ENCODE data around the gene BCOR. TPM values are rescaled to one million over a fixed set of nuclear protein-coding genes. Genes with fewer than 3 reads are reported as not detected.

BCOR gene
- total and polyA plus RNA-seq, 9 of the 15 experiments (the other 6 are each of a cell fraction or from before 2014, with no cell fraction given): 27.5 to 113 (median 37.6) TPM

- TF ChIP-seq, protein P1, sequence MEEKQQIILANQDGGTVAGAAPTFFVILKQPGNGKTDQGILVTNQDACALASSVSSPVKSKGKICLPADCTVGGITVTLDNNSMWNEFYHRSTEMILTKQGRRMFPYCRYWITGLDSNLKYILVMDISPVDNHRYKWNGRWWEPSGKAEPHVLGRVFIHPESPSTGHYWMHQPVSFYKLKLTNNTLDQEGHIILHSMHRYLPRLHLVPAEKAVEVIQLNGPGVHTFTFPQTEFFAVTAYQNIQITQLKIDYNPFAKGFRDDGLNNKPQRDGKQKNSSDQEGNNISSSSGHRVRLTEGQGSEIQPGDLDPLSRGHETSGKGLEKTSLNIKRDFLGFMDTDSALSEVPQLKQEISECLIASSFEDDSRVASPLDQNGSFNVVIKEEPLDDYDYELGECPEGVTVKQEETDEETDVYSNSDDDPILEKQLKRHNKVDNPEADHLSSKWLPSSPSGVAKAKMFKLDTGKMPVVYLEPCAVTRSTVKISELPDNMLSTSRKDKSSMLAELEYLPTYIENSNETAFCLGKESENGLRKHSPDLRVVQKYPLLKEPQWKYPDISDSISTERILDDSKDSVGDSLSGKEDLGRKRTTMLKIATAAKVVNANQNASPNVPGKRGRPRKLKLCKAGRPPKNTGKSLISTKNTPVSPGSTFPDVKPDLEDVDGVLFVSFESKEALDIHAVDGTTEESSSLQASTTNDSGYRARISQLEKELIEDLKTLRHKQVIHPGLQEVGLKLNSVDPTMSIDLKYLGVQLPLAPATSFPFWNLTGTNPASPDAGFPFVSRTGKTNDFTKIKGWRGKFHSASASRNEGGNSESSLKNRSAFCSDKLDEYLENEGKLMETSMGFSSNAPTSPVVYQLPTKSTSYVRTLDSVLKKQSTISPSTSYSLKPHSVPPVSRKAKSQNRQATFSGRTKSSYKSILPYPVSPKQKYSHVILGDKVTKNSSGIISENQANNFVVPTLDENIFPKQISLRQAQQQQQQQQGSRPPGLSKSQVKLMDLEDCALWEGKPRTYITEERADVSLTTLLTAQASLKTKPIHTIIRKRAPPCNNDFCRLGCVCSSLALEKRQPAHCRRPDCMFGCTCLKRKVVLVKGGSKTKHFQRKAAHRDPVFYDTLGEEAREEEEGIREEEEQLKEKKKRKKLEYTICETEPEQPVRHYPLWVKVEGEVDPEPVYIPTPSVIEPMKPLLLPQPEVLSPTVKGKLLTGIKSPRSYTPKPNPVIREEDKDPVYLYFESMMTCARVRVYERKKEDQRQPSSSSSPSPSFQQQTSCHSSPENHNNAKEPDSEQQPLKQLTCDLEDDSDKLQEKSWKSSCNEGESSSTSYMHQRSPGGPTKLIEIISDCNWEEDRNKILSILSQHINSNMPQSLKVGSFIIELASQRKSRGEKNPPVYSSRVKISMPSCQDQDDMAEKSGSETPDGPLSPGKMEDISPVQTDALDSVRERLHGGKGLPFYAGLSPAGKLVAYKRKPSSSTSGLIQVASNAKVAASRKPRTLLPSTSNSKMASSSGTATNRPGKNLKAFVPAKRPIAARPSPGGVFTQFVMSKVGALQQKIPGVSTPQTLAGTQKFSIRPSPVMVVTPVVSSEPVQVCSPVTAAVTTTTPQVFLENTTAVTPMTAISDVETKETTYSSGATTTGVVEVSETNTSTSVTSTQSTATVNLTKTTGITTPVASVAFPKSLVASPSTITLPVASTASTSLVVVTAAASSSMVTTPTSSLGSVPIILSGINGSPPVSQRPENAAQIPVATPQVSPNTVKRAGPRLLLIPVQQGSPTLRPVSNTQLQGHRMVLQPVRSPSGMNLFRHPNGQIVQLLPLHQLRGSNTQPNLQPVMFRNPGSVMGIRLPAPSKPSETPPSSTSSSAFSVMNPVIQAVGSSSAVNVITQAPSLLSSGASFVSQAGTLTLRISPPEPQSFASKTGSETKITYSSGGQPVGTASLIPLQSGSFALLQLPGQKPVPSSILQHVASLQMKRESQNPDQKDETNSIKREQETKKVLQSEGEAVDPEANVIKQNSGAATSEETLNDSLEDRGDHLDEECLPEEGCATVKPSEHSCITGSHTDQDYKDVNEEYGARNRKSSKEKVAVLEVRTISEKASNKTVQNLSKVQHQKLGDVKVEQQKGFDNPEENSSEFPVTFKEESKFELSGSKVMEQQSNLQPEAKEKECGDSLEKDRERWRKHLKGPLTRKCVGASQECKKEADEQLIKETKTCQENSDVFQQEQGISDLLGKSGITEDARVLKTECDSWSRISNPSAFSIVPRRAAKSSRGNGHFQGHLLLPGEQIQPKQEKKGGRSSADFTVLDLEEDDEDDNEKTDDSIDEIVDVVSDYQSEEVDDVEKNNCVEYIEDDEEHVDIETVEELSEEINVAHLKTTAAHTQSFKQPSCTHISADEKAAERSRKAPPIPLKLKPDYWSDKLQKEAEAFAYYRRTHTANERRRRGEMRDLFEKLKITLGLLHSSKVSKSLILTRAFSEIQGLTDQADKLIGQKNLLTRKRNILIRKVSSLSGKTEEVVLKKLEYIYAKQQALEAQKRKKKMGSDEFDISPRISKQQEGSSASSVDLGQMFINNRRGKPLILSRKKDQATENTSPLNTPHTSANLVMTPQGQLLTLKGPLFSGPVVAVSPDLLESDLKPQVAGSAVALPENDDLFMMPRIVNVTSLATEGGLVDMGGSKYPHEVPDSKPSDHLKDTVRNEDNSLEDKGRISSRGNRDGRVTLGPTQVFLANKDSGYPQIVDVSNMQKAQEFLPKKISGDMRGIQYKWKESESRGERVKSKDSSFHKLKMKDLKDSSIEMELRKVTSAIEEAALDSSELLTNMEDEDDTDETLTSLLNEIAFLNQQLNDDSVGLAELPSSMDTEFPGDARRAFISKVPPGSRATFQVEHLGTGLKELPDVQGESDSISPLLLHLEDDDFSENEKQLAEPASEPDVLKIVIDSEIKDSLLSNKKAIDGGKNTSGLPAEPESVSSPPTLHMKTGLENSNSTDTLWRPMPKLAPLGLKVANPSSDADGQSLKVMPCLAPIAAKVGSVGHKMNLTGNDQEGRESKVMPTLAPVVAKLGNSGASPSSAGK (IDR thresholded peaks at IDR 0.05): peak; percentile 52
- TF ChIP-seq, protein P2, sequence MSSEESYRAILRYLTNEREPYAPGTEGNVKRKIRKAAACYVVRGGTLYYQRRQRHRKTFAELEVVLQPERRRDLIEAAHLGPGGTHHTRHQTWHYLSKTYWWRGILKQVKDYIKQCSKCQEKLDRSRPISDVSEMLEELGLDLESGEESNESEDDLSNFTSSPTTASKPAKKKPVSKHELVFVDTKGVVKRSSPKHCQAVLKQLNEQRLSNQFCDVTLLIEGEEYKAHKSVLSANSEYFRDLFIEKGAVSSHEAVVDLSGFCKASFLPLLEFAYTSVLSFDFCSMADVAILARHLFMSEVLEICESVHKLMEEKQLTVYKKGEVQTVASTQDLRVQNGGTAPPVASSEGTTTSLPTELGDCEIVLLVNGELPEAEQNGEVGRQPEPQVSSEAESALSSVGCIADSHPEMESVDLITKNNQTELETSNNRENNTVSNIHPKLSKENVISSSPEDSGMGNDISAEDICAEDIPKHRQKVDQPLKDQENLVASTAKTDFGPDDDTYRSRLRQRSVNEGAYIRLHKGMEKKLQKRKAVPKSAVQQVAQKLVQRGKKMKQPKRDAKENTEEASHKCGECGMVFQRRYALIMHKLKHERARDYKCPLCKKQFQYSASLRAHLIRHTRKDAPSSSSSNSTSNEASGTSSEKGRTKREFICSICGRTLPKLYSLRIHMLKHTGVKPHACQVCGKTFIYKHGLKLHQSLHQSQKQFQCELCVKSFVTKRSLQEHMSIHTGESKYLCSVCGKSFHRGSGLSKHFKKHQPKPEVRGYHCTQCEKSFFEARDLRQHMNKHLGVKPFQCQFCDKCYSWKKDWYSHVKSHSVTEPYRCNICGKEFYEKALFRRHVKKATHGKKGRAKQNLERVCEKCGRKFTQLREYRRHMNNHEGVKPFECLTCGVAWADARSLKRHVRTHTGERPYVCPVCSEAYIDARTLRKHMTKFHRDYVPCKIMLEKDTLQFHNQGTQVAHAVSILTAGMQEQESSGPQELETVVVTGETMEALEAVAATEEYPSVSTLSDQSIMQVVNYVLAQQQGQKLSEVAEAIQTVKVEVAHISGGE (CRISPR knock-in tag; IDR thresholded peaks at IDR 0.05): peak in 1 of 3 experiments; percentile 29; a peak in 1 of 6 replicates
These were observed 4.9 kb upstream of the BCOR start (continued) for GRCh38 chrX:40102393-40103381.
